ENCODE results near the gene TNFRSF11A.

The TNFRSF11A gene

DNA sequence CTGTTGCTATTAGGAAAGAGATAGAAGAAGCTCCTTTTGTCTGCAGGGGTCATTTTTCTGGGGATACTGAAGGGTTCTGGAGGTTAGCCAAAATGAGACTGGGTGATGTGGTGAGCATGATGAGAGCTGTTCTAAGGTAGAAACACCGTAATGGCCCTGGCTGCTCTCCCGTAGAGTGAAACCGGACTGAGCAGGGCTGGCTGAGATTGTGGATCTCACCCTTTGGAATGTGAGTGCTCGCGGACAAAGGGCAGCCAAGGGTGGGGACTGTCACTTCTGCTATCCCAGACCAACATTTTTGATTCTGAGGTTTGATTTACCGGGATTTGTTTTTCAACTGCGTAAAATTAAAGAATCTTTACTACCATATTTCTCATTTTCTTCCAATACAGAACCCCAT lies 36.2 kb downstream of the TNFRSF11A start:
- no peak for TF ChIP-seq ZFX (IDR thresholded peaks at IDR 0.05; ENCODE audit: borderline replicate concordance)

DNA sequence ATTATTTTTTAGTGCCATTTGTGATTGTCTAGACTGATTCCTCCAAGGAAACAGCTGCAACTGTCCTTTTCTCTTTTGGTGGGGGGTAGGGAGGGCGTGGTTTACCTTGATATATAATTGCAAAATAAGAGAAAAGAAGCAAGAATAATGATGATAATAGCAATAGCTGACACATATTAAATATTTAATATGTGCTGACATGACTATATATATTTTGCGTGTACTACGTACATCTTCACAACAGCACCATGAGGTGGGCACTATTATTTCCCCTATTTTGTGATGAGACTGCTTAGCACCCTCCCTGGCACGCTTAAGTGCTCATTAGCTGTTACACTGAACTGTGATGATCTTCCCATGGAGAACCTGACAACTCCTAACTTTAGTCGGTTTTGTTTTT lies 39.4 kb downstream of the TNFRSF11A start:
- TF ChIP-seq ZFX (IDR thresholded peaks at IDR 0.05; ENCODE audit: borderline replicate concordance), result no peak
- TF ChIP-seq, protein P1, sequence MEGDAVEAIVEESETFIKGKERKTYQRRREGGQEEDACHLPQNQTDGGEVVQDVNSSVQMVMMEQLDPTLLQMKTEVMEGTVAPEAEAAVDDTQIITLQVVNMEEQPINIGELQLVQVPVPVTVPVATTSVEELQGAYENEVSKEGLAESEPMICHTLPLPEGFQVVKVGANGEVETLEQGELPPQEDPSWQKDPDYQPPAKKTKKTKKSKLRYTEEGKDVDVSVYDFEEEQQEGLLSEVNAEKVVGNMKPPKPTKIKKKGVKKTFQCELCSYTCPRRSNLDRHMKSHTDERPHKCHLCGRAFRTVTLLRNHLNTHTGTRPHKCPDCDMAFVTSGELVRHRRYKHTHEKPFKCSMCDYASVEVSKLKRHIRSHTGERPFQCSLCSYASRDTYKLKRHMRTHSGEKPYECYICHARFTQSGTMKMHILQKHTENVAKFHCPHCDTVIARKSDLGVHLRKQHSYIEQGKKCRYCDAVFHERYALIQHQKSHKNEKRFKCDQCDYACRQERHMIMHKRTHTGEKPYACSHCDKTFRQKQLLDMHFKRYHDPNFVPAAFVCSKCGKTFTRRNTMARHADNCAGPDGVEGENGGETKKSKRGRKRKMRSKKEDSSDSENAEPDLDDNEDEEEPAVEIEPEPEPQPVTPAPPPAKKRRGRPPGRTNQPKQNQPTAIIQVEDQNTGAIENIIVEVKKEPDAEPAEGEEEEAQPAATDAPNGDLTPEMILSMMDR (IDR thresholded peaks at IDR 0.05), result no peak

More for the DNA sequence above, 36.2 kb downstream of the TNFRSF11A start:
- no peak overlapping the region for H3K27ac ChIP-seq

DNA sequence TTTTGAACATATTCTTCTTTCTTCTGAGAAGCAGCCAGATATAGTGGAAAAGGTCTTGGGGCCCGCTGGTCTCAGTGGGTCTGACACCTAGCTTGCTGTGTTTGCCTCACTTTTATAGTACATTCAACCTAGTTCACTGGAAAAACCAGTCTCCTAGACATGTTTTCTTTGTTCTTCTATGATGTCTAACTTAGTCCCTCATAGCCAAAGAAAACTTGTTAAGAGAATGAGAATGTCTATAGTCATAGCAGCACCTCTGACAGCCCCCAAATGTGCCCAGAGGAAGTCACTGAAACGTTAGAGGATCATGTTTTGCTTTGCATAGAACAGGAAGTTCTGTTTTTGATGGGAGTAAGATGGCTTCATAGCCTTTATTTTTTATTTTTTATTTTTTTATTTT lies 40.3 kb downstream of the TNFRSF11A start:
- no peak overlapping the region for H3K27ac ChIP-seq
- TF ChIP-seq ZFX (IDR thresholded peaks at IDR 0.05; ENCODE audit: borderline replicate concordance), result no peak
- TF ChIP-seq, protein P1 (IDR thresholded peaks at IDR 0.05), result no peak

More for the DNA sequence above, 39.4 kb downstream of the TNFRSF11A start:
- H3K27ac ChIP-seq, result no peak overlapping the region

DNA sequence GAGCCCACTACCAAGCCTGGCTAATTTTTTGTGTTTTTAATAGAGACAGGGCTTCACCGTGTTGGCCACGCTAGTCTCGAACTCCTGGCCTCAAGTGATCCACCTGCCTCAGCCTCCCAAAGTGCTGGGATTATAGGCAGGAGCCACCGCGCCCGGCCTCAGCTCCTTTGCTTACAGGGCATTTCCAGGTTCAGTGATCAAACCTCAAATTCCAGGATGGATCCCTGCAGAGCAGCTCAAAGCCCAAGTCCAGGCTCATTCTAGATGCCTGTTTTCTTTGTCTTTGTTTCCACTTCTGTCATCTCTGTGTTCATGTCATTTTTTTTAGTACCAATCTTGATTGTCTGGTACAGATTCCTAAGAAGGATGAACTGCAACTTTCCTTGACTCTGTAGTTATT lies 41.9 kb downstream of the TNFRSF11A start:
- TF ChIP-seq, protein P1 (IDR thresholded peaks at IDR 0.05), result no peak
- no peak for TF ChIP-seq ZFX (IDR thresholded peaks at IDR 0.05; ENCODE audit: borderline replicate concordance)
- no peak overlapping the region for H3K27ac ChIP-seq

DNA sequence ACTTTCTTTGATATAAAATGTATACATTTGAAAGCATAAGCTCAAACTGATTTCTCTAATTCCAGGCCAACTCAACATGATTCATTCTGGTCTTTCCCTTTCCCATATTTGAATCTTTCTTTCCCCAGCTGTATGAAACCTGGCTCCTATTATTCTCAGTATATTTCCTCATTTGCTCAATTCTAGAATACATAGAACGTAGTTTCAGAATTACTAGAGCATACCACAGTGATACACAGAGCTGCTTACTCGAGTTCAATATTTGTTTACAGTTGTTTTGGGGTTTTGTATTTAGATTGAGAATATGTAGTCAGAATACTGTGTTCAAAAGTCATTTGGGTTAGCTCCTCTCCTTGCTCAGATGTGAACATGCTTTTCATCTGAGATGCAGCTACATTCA lies 43.0 kb downstream of the TNFRSF11A start:
- no peak for TF ChIP-seq ZFX (IDR thresholded peaks at IDR 0.05; ENCODE audit: borderline replicate concordance)
- no peak overlapping the region for H3K27ac ChIP-seq

DNA sequence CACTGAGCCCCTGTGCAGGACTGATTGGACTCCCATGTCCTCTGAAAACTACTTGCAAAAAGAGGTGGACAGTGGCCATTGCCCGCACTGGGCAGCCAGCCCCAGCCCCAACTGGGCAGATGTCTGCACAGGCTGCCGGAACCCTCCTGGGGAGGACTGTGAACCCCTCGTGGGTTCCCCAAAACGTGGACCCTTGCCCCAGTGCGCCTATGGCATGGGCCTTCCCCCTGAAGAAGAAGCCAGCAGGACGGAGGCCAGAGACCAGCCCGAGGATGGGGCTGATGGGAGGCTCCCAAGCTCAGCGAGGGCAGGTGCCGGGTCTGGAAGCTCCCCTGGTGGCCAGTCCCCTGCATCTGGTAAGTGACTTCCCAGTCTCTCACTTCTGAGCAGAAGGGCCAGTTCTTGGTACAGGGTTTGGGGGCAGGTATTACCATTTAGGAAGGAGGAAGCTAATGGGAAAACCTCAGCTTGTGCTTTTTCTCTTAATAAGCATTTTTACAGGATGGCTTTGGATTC lies 44.1 kb downstream of the TNFRSF11A start:
- H3K27ac ChIP-seq, result no peak overlapping the region
- TF ChIP-seq, protein P1 (IDR thresholded peaks at IDR 0.05), result no peak
- no peak for TF ChIP-seq ZFX (IDR thresholded peaks at IDR 0.05; ENCODE audit: borderline replicate concordance)

DNA sequence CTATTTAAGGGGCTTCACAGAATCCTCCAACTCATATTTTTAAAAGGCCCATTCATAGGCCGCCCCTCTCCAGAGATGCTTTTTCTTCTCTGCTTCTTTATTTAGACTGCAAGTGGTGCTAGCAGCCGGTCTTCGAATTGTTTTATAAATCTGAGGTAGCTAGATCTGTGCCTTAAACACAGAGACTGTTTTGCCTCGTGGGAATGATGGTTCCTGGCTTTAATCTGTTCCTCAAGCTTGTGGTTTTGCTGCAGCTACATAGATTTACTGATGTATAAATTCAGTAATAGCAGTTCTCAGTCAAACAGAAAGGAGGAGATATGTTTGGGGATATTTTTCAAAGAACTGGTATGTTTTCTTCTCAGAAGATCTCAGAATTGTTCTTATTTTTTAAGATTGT lies 45.3 kb downstream of the TNFRSF11A start:
- no peak for TF ChIP-seq ZFX (IDR thresholded peaks at IDR 0.05; ENCODE audit: borderline replicate concordance)
- TF ChIP-seq, protein P1 (IDR thresholded peaks at IDR 0.05), result no peak
- H3K27ac ChIP-seq, result no peak overlapping the region

DNA sequence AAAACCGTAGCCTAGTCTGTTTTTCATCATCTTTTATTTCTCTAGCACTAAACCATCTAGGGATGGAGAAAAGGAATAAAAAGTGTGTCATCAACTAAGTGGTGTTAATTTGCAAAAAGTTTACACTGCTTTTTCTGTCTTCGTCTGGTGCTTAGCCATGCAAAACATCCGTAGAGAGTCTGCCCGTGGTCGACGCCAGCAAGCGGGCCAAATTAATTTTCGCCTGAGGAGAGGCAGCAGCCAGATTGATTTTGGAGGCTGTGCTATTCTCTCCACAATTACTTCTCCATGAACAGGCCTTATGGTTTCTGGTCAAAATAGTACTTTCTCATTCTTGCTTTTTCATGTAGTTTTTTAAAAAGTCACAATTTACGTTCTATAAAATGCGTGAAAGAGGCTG lies 46.3 kb downstream of the TNFRSF11A start:
- TF ChIP-seq ZFX (IDR thresholded peaks at IDR 0.05; ENCODE audit: borderline replicate concordance), result no peak
- TF ChIP-seq, protein P1 (IDR thresholded peaks at IDR 0.05), result no peak

More for the DNA sequence above, 46.3 kb downstream of the TNFRSF11A start:
- H3K27ac ChIP-seq, result no peak overlapping the region

All from 22Rv1 (cell line).